Smooth muscle cell of the brain vasculature (primary cell): ENCODE data around the gene ENOX2.
A peak's percentile ranks its signal among the peaks of the same experiment; 100 is the strongest.
"Not testable (repeated sequence)": the region's sequence is repeated elsewhere in the genome, so short reads cannot be mapped to it uniquely, and the experiment has no call there.

Experiments used
- DNase-seq: peaks from one replicate; pipeline ENCODE4 v3.0.0-alpha.2; 2012; ENCODE audit warnings: low read depth, low spot score

ENOX2 gene, protein sequence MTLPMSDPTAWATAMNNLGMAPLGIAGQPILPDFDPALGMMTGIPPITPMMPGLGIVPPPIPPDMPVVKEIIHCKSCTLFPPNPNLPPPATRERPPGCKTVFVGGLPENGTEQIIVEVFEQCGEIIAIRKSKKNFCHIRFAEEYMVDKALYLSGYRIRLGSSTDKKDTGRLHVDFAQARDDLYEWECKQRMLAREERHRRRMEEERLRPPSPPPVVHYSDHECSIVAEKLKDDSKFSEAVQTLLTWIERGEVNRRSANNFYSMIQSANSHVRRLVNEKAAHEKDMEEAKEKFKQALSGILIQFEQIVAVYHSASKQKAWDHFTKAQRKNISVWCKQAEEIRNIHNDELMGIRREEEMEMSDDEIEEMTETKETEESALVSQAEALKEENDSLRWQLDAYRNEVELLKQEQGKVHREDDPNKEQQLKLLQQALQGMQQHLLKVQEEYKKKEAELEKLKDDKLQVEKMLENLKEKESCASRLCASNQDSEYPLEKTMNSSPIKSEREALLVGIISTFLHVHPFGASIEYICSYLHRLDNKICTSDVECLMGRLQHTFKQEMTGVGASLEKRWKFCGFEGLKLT

DNA sequence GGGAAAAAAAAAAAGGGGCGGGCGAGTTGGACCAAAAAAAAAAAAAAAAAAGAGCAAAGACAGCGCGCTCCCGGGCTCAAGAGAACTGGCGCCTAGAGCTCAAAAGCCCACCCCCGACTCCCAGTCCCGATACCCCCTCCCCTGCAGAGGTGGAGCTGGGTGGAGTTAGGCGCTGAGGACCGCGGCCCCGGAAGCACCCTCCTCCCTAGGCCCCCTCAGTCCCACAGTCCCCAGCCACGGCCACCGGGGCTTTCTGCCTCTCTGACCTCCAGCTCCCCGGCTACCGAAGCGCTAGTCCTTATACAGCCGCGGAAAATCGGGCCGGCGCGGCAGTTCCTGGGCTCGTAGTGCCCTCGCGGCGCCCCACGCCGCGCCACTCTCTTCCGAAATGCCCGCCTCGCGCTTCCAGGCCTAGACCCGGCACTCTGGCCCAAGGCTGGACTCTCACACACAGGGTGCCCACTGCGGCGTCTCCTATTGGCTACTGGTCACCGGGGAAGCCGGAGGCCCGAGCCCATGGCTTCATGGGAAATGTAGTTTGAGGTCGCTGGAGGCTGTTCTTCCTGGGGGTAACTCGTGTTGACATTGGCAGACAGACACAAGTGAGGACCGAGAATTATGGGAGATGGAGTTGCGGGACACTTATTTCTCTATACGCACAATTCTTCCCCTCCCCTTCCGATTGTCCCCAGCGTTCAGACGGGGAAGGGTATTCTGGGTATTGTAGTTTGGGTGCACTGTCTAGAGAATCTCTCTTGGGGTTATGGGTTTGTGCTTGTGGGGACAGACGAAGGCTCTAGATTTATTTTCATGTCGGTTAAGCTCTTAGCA, at the start of gene ENOX2:
ENOX2 (minus strand) TSS at position 427 of the 831 bp plus-strand sequence. CDS start 199,993 bp downstream, outside the sequence.
- DNase-seq, result peak; percentile 86

DNA sequence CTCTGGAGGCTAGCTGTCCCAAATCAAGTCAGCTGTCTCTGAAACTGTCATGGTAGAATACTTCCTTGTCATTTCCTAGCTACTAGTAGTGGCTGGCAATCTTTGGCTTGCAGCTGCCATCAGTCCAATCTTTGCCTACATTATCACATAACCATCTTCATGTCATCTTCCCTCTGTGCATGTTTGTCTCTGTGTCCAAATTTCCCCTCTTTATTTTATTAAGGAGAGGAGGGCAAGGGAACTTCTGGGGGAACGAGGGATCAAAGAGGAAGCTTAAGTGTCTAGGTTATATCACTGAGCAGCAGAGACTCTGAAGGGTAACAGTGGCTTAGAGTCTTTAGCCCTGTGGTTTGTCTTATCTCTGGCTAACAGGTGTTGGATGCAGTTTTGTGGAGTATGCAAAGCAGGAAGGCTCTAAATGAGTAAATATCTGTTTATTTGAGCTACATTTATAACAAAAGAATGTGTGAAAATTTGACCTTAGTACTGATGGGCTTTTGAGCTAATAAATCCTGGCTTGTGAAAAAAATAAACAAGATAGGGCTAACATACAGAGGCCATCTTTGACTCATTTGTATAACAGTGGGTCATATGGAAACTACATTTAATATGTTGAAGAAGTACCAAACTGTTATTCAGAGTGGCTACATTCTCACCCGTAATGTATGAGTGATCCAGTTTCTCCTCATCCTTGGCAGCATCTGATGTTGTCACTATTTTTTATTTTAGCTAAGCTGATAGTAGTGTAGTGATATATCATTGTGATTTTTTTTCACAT, 49.4 kb upstream of the ENOX2 start:
- DNase-seq, result no peak

DNA sequence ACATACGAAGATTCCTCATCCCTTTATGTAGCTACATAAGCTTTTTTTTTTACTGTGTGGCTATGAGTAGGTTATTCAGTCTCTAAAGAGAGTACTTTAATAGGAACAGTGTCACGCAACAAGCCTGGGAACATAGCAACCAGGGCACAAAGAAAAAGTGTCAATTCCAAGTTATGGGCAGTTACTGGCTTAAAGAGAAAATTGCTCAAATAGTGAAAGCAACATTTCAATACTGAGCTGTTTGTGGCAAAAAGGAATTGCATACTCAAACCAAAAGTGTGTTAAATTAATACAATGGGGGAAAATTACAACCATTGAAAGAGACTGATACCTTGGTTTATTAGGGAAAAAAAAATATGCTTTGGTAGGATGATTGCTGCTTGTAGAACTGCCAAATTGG, 41.2 kb upstream of the ENOX2 start:
- DNase-seq, result no peak

DNA sequence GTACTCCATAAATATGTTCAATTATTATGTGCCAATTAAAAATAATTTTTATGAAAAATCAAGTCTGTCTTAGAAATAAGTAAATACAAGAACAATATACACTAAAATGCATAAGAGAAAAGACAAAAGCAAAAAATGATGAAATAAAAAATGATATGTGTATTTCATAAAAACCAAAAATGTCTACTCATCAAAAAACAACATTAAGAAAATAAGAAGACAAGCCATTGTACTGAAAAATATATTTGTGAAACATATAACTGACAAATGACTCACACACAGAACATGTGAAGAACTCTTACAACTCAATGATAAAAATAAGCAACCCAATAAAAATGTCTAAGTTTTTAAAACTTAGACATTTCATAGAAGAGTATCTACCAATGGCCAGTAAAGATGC, 34.1 kb upstream of the ENOX2 start:
- DNase-seq, result no peak

DNA sequence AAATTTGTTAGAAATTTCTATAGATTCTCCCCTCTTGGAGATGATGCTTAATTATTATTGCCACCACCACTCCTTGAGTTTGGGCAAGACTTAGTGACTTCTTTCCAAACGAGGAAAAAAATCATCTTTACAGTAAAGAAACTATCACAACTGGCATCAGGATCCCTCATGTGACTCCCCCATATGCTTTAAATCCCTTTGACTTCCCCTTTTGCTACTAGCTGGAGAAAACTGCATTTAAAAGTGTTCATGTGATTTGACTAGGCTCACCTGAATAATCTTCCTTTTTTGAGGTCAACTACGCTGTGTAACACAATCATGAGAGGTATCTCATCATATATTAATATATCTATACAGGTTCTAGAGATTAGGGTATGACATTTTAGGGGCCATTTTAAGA, 30.3 kb upstream of the ENOX2 start:
- no peak for DNase-seq

DNA sequence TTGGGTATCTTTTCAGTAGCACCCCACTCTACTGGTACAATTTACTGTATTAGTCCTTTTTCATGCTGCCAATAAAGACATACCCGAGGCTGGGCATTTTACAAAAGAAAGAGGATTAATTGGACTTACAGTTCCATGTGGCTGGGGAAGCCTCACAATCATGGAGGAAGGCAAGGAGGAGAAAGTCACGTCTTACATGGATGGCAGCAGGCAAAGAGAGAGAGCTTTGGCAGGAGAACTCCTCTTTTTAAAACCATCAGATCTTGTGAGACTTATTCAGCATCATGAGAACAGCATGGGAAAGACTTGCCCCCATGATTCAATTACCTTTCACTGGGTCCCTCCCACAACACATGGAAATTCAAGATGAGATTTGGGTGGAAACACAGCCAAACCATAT, 17.4 kb upstream of the ENOX2 start:
- not testable (repeated sequence) for DNase-seq

DNA sequence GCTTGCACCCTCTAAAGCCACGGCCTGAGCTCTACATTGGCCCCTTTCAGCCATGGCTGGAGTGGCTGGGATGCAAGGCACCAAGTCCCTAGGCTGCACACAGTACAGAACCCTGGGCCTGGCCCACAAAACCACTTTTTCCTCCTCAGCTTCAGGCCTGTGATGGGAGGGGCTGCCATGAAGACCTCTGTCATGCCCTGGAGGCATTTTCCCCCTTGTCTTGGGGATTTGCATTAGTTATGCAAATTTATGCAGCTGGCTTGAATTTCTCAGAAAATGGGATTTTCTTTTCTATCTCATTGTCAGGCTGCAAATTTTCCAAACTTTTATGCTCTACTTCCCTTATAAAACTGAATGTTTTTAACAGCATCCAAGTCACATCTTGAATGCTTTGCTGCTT, 16.7 kb upstream of the ENOX2 start:
- not testable (repeated sequence) for DNase-seq

- DNase-seq, result not testable (repeated sequence)
These were observed 15.5 kb upstream of the ENOX2 start for GRCh38 chrX:130918498-130918897.

DNA sequence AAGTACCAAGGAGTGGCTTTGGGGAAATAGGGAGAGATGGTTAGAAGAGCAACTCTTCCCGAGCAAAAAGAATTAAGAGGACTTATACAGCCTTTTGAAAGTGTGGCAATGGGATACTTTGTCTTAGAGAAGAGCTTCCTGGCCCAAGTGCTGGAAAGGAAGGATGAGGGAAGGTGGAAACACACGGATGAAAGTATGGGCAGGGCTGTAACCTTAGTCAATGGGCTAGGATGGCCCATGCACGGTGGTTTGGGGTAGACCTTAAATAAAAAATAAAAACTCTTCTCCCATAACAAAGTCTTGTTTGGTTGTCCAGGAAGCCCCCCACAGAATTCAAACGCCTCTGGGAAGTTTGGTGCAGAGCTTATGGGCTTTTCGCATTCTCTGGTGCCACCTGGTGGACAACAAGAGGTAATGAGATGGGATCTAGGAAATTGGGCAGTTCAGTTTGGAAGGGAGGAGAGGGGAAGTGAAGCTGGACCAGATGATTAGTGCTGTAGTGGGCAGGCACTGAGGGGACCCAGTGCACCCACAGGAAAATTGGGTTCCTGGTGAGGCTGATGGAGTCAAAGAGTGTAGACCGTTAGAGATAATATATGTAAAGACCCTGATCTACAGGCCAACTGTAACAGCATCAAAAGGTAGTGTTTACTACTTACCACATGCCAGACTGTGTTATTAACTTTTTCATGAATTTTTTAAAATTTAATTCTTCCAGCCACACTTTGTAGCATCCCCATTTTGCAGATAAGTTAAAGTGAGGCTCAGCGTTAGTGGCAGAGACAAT, 13.8 kb upstream of the ENOX2 start:
- peak; percentile 28 for DNase-seq

- no peak for DNase-seq
These were observed 12.3 kb upstream of the ENOX2 start for GRCh38 chrX:130915302-130915701.

DNA sequence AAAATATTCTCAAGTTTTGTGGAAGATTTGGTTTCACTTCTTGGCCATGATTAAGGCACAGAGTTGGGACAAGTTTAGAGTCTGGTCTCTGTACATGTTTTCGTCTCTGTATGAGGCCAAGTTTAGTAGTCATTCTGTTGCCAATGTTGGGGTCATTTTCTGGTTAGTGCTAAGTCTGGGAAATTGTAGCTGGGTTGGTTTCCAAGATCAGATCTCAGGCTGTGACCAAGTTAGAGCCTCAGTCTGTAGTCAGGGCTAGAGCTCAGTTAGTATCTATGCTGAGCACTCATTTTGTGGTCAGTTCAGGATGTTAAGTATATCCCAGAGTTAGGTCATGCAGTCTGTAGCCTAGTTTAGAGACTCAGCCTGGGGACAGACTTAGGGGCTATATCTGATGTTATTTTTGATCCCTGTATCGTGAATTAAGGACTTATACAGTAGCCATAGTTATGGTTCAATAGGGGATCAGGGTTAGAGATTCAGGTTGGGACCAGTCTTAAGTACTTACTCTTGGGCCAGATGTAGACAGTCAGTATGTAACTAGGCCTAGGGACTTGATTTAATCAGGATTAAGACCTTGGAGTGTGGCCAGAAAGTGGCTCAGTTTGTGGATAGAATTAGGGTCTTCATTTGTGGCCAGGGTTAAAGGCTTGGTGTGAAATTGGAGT, 6.6 kb upstream of the ENOX2 start:
- DNase-seq, result no peak

DNA sequence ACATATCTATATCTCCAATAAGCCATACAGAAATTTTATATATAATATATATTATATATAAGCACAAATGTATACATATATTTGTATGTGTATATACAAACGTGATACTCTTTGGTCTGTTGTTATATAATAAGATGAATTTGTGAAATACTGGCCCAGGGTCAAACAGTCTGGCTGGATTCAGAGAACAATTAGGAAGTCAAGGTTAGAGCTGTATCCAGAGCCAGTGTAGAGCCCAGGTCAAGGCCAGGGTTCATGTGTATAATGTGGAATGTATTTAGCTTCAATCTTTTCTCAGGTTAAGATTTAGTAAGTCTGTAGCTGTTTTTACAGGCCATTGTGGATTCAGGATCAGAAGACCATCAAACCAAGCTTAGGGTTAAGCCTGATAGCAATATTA, 3.8 kb upstream of the ENOX2 start:
- DNase-seq, result no peak

DNA sequence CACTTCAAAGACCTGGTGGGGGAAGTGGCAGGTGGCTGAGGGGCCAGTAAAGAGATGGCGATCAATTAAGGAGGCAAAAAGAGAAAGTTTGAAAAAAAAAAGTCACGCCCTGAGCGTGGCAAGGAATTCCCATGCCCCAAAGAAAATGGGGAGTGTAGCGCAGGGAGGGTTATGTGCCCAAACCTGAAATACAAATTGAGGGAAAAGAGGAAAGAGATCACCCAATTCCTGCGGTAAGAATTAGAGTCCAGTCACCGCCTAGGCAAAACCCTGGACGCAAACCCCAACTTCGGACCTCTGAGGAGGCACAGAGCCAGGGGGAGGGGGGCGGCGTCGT, 595 bp downstream of the ENOX2 start:
- no peak for DNase-seq

GRCh38 chrX:130896802-130897501, 6.1 kb downstream of the ENOX2 start:
- no peak for DNase-seq

DNA sequence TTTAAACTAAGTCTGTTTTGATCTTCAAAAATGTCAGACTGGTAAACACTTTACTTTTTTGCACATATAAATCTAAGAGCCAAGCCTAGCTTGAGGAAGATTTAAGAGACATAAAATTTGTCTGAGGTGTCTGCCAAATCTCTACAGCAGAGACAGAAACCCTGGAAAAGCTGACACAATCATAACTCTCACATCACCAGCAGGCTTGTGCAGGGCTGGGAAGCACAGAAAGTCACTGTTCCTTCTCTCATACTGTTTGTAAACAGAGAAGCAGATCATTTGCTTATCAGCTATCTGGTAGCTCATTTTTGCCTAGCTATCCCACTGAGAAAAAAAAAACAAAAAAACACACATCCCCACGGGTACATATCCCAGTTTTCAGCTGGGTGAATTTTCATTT, 7.0 kb downstream of the ENOX2 start:
- no peak for DNase-seq

DNA sequence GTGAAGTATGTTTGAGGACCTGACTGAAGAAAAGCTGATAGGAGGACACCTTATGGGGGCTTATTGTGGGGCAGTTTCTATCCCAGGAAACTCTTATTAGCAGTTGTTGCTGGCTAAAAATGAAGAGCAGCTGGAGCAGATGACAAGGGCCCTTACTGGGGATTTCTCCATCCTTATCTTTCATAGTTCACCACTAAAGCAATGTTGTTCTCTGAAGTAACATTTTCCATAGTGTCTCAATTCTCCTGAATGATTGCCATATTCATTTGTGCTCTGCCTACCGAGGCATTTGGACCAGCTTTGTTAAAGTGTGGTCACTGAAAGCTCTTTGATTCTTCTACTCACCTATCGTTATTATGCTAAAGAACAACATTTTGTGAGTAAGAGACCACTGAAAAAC, 7.7 kb downstream of the ENOX2 start:
- DNase-seq, result no peak

- no peak for DNase-seq
These were observed 9.5 kb downstream of the ENOX2 start for GRCh38 chrX:130893356-130894085.

DNA sequence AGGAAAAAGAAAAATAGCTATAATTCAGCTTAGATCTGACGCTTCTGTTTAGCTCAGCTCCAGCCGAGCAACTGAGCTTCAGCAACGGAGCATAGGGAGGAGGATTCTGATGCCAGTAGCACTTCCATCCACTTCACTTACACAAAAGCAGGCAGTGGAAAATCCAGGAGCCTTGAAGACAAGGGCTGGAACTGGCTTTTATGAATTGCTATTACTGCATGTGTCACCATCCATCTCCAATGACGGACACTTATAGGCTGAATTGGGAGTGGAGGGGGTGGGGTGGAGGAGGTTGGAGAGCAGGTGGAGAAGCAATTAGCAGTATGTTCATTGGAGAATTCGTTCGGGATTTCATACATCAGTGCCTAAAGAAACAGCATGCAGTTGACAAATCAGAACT, 15.6 kb downstream of the ENOX2 start:
- DNase-seq, result no peak

DNA sequence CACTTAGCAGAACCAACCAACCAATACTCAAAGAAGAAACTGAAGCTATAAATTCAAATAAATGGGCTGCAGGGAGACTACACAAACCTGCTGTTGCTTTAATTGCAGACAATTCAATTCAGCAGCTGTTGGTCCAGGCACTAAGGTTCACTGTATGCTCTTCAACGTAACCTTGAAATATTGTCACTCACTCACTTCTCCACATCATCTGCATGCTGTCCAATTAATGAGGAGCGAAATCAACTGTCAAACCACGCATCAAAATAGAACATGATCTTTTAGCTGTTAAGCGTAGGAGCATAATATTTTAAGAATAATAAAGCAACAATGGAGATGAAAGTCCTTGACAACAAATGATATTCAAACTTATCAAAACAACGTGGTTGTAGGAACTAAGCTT, 17.0 kb downstream of the ENOX2 start:
- DNase-seq, result no peak
